T-helper 1 cell (primary cell): ENCODE data around the gene PCIF1.
"Not testable (repeated sequence)": the region's sequence is repeated elsewhere in the genome, so short reads cannot be mapped to it uniquely, and the experiment has no call there.

Experiments used
- DNase-seq, 5 donors: peaks; one replicate each; pipeline ENCODE4 v3.0.0-alpha.2; 2012 to 2020
- total RNA-seq, 4 donors: gene quantifications; one replicate each; lab custom pipeline; 2026; lab: John Stamatoyannopoulos, UW

Gene PCIF1
- total RNA-seq = 39.4 to 49.9 (median 48.1) reads per million in 4 donors

DNA sequence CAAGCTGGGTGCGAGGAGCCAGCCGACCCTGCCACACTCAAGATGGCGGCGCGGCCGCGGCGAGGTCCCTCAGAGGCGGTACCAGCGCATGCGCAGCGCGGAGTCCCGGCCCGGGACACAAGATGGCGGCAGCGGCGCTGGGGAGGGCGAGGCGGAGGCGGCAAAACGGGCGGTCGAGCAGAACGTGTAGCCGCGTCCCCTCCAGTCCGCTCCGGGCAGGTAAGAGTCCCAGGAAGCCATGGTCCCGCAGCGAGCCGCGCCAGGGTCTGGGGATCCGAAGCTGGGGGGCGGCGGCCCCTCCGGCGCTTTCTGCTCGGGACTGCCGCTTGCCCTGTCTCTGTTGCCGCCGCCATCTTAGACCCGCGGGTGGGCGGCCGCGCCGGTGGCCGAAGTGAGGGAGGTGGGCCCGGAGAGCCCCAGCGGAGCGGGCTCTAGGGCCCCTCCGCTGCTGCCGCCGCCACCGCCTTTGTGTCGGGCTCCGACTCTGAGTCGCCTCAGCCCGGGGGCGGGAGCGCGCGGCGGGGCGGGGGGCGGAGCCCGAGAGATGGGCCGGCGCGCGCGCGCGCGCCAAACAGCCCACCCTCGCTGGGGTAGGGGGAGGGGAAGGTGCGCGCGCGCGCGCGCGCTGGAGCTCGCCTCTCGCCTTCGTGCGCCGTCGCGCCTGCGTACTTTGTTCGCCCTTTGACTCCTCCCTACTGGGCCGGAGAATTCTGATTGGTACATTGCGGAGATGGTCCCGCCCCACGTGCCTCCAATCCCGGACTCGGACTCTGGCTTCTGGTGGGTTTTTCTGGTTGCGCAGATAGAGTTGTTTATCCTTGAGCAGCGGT, at the start of gene PCIF1:
Gene PCIF1, plus strand, starts transcription at position 98 of the 830 bp plus-strand sequence. CDS start 4,317 bp downstream, outside the sequence.
- peak; percentile 94 to 98 (median 97) for DNase-seq

DNA sequence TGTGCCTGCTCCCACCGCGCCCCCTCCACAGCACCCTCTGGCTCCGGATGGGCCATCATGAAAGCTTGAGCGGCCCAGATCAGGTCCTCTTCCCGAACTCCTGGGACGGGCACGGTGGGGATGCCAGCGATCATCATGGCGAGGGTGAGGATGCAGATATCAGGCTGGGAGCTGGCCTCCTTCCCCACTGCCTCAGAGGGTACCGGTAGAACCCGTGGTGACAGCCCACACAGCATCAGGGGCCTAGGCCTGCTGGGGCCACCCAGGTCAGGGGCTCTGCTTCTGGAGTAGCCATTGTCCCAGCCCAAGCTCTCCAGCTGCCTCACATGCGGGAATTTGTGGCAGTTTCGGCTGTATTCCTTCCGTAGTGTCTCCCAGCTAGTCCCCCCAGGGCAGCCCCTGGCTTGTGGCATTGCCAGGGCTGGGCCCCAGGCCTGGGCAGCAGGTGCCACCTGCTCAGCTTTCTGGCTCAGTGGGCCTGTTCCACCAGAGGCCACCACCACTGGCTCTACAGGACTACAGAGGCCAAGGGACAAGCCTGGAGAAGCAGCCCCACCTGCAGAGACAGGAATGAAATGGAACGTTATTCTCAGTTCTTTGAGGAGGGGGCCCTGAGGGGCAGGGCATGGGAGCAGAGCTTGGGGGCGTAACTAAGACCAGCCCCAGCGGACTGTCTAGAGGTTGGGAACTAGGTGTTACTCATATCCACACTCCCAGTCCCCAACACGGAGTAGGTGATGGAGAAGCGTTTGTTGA, 47.7 kb upstream of the PCIF1 start:
- DNase-seq = no peak

DNA sequence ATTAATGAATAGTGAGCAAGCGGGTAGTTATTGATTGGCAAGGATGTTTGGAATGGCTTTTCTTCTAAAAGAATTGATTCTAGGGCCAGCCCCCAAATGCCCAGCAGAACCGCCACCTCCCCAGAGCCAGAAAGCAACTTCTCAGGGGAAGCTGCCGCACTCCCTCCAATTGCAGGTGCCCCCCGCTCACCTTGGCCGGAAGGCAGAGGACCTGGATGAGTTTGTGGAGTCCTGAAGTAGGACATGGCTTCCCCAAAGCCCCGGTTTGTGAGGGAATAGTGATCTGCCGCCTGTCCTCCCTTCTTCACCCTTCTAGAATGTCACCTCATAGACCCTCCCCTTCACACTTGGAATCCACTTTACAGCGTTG, 47.2 kb upstream of the PCIF1 start, which contains the start of gene SPATA25:
Gene SPATA25, minus strand, starts transcription at position 277 of the 370 bp plus-strand sequence. Its CDS starts 32 bp downstream, at position 245.
- DNase-seq = no peak

DNA sequence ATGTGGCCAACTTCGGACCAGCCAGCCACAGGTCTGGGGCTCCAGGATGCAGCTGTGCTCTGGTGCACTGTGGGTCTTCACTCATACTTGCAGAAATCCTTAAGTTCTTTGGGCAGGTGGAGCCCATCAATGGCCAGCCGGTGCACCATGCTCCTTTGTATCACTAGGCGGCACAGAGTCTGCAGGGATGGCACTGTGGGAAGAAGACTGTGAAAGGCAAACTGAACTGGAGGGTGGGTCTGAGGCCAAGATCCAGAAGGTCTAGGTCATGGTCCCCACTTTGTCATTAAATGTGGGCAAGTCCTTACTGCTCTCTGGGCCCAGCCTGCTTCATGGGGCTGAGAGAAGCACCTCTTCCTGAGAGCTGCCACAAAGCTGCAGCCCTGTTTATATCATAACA, 45.8 kb upstream of the PCIF1 start:
- DNase-seq = no peak

DNA sequence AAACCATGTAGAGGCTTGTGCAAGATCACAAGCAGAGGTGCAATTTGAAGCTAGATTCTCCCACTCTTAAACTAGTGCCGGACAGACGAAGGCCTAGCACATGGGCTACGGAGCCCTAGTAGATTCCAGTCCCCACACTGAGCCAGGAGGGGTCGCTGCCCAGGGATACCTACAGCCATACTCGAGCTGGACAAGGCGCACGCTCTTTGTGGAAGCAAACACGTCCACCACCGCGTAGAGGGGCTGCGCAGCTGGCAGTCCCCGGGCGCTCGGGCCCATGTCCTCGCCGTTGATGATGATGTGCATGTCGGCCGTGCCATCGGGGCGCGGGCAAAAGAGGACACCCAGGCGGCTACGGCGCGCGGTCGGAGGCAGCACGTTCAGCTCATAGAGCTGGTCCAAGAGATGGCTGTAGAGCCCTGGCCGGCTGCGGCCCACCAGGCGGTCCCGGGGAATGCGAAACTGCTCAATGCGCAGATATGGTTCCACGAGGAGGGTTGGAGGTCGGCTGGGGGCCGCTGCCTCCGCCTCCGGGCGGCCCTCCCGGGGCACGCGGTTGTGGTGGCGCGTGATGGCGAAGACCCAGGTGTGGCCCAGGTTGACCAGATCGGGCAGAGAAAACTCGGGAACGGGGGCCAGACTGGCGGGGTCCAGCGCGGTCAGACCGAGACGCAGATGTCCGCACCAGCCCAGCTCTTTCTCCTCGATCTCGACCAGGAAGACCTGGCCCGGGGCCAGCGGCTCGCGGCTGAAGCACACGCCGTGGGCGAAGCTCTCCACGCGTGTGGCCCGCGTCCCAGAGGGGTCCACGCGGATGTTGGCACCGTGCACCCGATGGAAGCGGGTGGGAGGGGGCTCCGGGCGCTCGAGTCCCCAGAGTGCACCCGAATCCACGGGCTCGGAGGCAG, 44.2 kb upstream of the PCIF1 start:
- peak in 3 of 5 donors; percentile 23 to 40 (median 36) for DNase-seq

DNA sequence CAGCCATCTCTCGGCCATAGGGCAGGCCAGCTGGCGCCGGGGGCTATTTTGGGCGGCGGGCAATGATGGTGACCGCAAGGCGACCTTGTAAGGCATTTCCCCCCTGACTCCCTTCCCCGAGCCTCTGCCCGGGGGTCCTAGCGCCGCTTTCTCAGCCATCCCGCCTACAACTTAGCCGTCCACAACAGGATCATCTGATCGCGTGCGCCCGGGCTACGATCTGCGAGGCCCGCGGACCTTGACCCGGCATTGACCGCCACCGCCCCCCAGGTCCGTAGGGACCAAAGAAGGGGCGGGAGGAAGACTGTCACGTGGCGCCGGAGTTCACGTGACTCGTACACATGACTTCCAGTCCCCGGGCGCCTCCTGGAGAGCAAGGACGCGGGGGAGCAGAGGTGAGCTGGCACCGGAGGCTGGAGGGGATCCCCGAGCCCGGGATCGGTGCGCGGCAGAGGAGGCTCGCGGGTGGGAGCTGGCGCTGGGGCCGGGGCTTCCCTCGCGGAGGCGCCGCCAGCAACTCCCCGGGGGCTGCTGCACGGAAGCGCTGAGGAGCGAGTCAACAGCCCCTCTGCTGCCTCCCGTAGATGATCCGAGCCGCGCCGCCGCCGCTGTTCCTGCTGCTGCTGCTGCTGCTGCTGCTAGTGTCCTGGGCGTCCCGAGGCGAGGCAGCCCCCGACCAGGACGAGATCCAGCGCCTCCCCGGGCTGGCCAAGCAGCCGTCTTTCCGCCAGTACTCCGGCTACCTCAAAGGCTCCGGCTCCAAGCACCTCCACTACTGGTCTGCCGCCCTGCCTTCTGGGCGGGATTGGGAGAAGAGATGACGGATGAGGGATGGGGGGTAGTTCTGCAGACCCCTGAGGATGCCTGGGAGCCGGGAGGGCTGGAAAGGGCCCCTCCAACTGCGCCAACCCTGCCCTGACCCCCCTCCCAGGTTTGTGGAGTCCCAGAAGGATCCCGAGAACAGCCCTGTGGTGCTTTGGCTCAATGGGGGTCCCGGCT, 43.2 kb upstream of the PCIF1 start, which contains the start of the genes CTSA and NEURL2:
Gene CTSA, plus strand, starts transcription at position 351 of the 999 bp plus-strand sequence. Its CDS starts 234 bp downstream, at position 585.
Gene NEURL2, minus strand, starts transcription at position 224 of the 999 bp plus-strand sequence. Its CDS starts 217 bp downstream, at position 7.
- peak; percentile 69 to 82 (median 78) for DNase-seq

DNA sequence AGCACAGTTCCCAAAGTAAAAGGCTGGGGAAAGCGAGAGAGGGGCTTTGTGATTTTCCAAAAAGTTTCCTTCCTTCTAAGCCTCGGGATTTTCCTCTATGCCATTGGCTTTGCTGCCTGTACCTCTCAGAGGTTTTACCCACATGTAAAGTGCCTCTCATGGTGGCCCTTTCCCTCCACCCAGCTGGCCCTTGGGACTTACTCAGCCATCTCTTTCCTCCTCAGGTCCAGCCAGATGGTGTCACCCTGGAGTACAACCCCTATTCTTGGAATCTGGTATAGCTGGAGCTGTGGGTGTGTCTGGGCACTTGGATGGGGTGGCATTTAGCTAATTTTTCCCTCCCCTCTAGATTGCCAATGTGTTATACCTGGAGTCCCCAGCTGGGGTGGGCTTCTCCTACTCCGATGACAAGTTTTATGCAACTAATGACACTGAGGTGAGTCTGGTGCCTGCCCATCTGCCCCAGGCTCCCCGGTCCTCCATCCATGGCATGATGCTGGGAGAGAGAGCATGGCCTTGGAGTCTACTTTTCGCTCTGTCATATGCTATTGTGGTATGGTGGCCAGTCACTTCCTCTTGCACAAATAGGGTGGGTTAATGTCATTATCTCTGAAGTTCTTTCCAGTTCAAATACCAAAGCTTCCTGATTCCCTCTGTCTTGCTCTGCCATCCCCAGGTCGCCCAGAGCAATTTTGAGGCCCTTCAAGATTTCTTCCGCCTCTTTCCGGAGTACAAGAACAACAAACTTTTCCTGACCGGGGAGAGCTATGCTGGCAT, 42.2 kb upstream of the PCIF1 start:
- no peak for DNase-seq

DNA sequence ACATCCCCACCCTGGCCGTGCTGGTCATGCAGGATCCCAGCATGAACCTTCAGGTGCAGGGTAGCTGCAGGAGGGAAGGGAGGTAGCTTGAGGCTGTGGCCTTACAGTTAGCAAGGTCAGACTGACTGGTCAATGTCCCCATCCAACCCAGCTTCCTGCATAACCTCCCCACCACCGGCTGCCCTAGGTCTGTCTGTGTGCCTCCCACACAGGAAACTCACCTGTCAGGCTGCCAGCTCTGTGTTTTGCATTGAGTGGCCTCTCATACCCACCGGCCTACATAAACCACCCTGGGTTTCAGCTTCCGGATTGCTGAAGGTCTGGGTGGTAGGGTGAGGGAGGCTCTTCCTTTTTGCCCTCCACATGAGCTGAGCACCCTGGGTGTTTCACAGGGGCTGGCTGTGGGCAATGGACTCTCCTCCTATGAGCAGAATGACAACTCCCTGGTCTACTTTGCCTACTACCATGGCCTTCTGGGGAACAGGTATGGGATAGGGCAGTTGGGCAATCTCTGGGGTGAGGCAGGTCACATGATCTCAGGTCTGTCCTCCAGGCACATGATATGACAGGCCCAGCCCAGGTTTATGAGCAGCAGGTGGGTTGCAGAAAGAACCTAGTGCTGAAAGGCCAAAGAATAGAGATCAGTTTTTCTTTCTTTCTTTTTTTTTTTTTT, 41.5 kb upstream of the PCIF1 start:
- peak in 1 of 5 donors; percentile 23 for DNase-seq

DNA sequence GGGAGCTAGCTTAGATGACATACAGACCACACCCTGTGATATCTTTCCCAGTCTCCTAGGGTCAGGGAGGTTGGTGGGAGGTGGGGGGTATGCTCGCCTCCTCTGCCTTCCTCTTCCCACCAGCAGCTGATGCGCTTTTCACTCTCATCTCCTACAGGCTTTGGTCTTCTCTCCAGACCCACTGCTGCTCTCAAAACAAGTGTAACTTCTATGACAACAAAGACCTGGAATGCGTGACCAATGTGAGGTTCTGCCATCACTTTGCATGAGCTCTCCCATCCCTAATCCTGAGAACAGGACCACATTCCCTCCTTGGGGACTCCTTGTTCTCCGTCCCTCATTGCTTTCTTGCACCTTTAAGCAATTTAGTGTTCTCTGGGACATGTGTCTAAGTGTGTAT, 40.7 kb upstream of the PCIF1 start:
- no peak for DNase-seq

DNA sequence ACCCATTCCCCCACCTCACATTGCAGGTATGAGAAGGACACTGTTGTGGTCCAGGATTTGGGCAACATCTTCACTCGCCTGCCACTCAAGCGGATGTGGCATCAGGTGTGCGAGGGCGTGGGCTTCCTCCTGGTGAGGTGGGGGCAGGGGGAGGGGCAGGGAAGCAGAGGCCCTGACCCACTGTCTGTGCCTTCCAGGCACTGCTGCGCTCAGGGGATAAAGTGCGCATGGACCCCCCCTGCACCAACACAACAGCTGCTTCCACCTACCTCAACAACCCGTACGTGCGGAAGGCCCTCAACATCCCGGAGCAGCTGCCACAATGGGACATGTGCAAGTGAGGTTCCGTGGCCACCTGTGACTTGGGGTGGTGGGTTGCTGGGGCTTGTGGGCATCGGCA, 39.7 kb upstream of the PCIF1 start:
- no peak for DNase-seq

DNA sequence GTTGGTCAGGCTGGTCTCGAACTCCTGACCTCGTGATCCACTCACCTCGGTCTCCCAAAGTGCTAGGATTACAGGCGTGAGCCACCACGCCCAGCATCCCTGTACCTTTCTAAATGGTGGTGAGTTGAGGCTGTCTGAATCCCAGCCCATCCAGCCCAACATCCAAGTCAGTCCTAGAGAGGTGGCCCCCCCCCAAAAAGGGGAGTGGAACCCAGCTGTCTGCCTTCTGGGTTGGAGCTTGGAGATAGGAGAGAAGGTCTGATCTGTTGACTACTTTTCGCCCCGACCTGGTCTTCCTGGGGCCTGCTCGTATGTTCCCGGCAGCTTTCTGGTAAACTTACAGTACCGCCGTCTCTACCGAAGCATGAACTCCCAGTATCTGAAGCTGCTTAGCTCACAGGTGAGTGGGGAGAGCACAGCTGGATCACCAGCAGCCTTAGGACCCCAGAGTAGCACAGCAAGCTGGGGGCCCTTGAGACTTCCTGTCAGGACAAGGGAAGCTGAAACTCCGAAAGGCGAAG, 37.8 kb upstream of the PCIF1 start:
- DNase-seq = no peak

DNA sequence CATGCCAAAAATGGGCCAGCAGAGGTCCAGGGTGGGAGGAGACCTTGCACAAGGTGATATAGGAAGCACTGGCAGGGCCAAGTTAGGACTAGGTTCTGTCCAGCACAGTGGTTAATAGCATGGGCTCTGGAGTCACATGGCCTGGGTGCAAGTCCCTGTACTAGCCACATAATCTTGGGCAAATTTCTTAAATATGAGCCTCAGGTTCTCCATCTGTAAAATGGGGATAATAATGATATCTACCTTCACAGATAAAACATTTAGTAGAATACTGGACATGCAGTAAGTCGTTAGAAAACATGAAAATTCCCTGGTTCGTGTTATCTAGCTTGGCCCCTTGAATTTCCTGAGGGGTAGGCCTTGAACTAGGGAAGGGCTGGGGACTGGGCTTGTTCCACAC, 37.2 kb upstream of the PCIF1 start:
- DNase-seq = no peak

DNA sequence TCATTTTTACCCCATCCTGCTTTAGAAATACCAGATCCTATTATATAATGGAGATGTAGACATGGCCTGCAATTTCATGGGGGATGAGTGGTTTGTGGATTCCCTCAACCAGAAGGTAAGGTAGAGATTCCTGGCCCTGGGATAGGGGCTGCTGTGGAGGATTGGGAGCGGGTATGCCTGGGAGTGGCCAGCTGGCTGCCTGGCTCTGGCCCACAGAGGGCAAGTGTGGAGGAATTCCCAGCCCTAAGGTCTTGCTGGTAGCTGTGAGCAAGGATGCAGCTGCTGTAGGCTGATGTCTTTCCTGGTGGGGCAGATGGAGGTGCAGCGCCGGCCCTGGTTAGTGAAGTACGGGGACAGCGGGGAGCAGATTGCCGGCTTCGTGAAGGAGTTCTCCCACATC, 36.8 kb upstream of the PCIF1 start:
- no peak for DNase-seq

DNA sequence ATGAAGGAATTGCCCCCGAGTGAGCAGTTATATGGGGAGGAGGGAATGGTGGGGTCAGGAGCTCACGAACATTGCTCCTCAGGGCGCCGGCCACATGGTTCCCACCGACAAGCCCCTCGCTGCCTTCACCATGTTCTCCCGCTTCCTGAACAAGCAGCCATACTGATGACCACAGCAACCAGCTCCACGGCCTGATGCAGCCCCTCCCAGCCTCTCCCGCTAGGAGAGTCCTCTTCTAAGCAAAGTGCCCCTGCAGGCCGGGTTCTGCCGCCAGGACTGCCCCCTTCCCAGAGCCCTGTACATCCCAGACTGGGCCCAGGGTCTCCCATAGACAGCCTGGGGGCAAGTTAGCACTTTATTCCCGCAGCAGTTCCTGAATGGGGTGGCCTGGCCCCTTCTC, 36.2 kb upstream of the PCIF1 start:
- DNase-seq = no peak

DNA sequence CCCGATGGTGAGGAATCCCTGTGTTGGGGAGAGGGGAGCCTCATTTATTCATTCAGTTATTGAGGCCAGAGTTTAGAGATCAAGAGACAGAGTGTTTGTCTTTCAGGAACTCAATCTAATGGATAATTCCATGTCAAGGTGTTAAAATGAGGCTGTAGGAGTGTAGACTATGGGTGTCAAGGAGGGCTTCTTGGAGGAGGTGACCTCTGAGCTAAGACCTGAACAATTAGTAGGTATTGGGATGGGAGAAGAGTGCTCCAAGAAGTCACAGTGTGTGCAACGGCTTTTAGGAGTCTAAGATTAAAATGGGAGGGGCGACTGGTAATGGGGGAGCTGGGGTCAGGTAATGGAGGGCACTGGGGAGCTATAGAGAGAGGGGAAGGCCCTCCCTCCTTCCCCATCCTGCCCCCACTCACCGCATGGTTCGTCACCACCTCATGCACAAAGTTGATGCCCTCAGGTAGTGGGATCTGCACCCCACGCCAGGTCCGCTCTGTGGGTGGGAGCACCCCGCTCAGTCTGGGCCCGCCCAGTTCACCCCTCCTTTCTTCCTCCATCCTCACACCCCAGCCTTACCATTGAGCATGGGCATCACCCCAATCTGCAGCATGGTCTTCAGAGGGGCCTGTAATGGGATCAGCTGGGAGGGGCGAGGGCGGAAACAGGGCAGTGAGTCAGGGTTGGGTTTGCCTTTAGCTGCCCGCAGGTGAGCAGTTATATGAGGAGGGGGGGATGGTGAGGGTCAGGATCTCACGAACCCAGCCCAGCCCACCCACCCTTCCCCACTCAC, 35.2 kb upstream of the PCIF1 start:
- DNase-seq = no peak

DNA sequence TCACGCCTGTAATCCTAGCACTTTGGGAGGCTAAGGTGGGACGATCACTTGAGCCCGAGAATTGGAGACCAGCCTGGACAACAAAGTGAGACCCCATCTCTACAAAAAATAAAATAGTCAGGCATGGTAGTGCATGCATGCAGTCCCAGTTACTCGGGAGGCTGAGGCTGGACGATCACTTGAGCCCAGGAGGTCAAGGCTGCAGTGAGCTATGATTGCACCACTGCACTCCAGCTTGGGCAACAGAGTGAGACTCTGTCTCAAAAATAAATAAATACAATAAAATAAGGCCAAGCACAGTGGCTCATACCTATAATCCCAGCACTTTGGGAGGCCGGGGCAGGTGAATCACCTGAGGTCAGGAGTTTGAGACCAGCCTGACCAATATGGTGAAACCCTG, 33.2 kb upstream of the PCIF1 start:
- not testable (repeated sequence) for DNase-seq

DNA sequence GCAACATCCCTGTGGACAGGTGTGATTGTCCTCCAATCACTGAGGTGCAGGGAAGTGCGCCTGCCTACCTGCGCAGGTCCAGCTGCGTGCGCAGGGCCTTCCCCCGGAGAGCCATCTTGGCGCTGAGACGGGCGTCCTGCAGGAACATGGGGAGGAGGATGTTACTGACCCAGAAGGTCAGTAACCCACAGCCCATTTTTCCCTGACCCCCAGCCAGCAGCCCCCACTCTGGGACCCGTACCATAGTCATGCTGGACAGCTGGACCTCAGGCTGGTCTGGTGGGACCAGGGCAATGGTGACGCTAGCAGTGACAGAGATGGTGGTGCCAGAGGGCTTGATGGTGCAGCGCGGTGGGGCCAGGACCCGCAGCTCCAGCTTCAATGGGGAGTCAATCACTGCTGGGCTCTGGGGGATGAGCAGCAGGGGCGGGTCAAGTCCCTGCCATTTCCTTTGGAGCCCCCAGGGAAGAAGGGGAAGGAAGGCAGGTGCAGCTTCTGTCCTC, 32.2 kb upstream of the PCIF1 start:
- no peak for DNase-seq
